HepG2 (cell line): ENCODE data around the gene ETFA. TPM values are rescaled to one million over a fixed set of nuclear protein-coding genes. Genes with fewer than 3 reads are reported as not detected.

ENCODE experiments used
- ARID5B ChIP-seq: IDR thresholded peaks from 2 replicates; pipeline ENCODE4 v1.4.0; 2020; ENCODE audit warnings: mild to moderate bottlenecking, missing genetic modification reagents
- ATF1 ChIP-seq: IDR thresholded peaks from 2 replicates; pipeline ENCODE4 v1.6.1; 2016; ENCODE audit warnings: mild to moderate bottlenecking, control low read depth
- CEBPZ ChIP-seq: IDR thresholded peaks from 2 replicates; pipeline ENCODE4 v1.6.1; 2012; ENCODE audit warnings: low read length, improper control_type of control experiment
- DPF2 ChIP-seq: sonication (generic); formaldehyde crosslinking; IDR thresholded peaks from 2 replicates; pipeline ENCODE4 v1.4.0; 2020; ENCODE audit warnings: mild to moderate bottlenecking, low read depth, missing genetic modification reagents, borderline replicate concordance
- ELF1 ChIP-seq: sonication (generic); formaldehyde crosslinking; IDR thresholded peaks from 2 replicates; pipeline ENCODE4 v1.4.0; 2020; ENCODE audit warnings: missing genetic modification reagents
- GFI1 ChIP-seq: sonication (generic); formaldehyde crosslinking; IDR thresholded peaks from 2 replicates; pipeline ENCODE4 v1.5.0; 2020; ENCODE audit warnings: missing genetic modification reagents, mild to moderate bottlenecking, borderline replicate concordance
- JUND ChIP-seq: sonication (generic); formaldehyde crosslinking; IDR thresholded peaks from 2 replicates; pipeline ENCODE4 v1.8.0; 2022; ENCODE audit warnings: mild to moderate bottlenecking, missing genetic modification reagents
- KDM1A ChIP-seq: IDR thresholded peaks from 2 replicates; pipeline ENCODE4 v1.6.1; 2016; ENCODE audit warnings: missing compliant biosample characterization
- KLF16 ChIP-seq, 2 experiments: sonication (generic) in 1 of 2; formaldehyde crosslinking in 1 of 2; IDR thresholded peaks; 2 replicates each; pipeline versions ENCODE4 v1.6.1 to v1.8.0; 2016 to 2023; ENCODE audit warnings: missing genetic modification reagents in 2 of 2, missing compliant biosample characterization in 1 of 2
- MEIS2 ChIP-seq: sonication (generic); formaldehyde crosslinking; IDR thresholded peaks from 2 replicates; pipeline ENCODE4 v1.9.0; 2021; ENCODE audit warnings: mild to moderate bottlenecking, missing genetic modification reagents
- MIXL1 ChIP-seq: IDR thresholded peaks from 2 replicates; pipeline ENCODE4 v1.6.1; 2016
- NR2C2 ChIP-seq: sonication (generic); formaldehyde crosslinking; IDR thresholded peaks from 2 replicates; pipeline ENCODE4 v1.4.0; 2020; ENCODE audit warnings: missing genetic modification reagents, mild to moderate bottlenecking, moderate library complexity, borderline replicate concordance
- PATZ1 ChIP-seq: sonication (generic); formaldehyde crosslinking; IDR thresholded peaks from 2 replicates; pipeline ENCODE4 v1.4.0; 2020; ENCODE audit warnings: missing genetic modification reagents
- YEATS2 ChIP-seq: sonication (generic); formaldehyde crosslinking; IDR thresholded peaks from 2 replicates; pipeline ENCODE4 v1.4.0; 2020; ENCODE audit warnings: missing genetic modification reagents, borderline replicate concordance
- YEATS4 ChIP-seq: sonication (generic); formaldehyde crosslinking; IDR thresholded peaks from 2 replicates; pipeline ENCODE4 v1.4.0; 2020; ENCODE audit warnings: missing genetic modification reagents, borderline replicate concordance
- ZBTB14 ChIP-seq: sonication (generic); formaldehyde crosslinking; IDR thresholded peaks from 2 replicates; pipeline ENCODE4 v1.4.0; 2020; ENCODE audit warnings: missing genetic modification reagents
- ZKSCAN1 ChIP-seq: fragments of 150-350 bp; IDR thresholded peaks from 2 replicates; pipeline ENCODE4 v1.6.1; 2014; ENCODE audit warnings: low read length
- ZNF17 ChIP-seq: sonication (generic); formaldehyde crosslinking; IDR thresholded peaks from 2 replicates; pipeline ENCODE4 v1.5.0; 2020; ENCODE audit warnings: mild to moderate bottlenecking, missing genetic modification reagents
- polyA plus RNA-seq, 8 experiments: library from polyadenylated mRNA; depleted of rRNA in 3 of 8; stranded (reverse) in 7 of 8; unstranded in 1 of 8; fragments of >200 nt; fragmentation: Illumina TruSeq in 4 of 8; extraction: Trizol in 4 of 8; gene quantifications; 2 replicates each; pipeline versions ENCODE4 v1.2.1 to v1.2.3, GENCODE V29; 2011 to 2016; ENCODE audit warnings: low read depth in 4 of 8, missing spikeins in 1 of 8, mixed read lengths in 1 of 8; ENCODE audit not compliant: insufficient read depth in 1 of 8
- total RNA-seq, 5 experiments: library from RNA; depleted of rRNA; stranded (reverse); fragments of >200 nt; fragmentation: Illumina TruSeq; extraction: Trizol; gene quantifications; 2 replicates each; pipeline ENCODE4 v1.2.3, GENCODE V29; 2016; ENCODE audit warnings: low read depth in 1 of 5

The ETFA gene
- total and polyA plus RNA-seq, 2 of the 13 experiments (the other 11 are each of a cell fraction or from before 2014, with no cell fraction given), result 291 to 396 TPM

- TF ChIP-seq GFI1 (CRISPR knock-in tag), result 0 out of 2 replicates have a peak, but pooled peaks have one; percentile 37
- TF ChIP-seq CEBPZ, result no peak
- peak; percentile 69 for TF ChIP-seq JUND (CRISPR knock-in tag)
- no peak for TF ChIP-seq ATF1 (CRISPR knock-in tag)
- no peak for TF ChIP-seq ZKSCAN1
- 0 out of 2 replicates have a peak, but pooled peaks have one; percentile 43 for TF ChIP-seq MEIS2 (CRISPR knock-in tag)
- peak; percentile 79 for TF ChIP-seq ARID5B
- TF ChIP-seq DPF2 (CRISPR knock-in tag), result 0 out of 2 replicates have a peak, but pooled peaks have one; percentile 30
- TF ChIP-seq YEATS4 (CRISPR knock-in tag), result peak; percentile 29; the same call in 1 of the 2 replicates
- TF ChIP-seq ELF1 (CRISPR knock-in tag), result peak; percentile 35; the same call in 1 of the 2 replicates
- TF ChIP-seq ZNF17 (CRISPR knock-in tag), result no peak
- TF ChIP-seq YEATS2, result 0 out of 2 replicates have a peak, but pooled peaks have one; percentile 48
- 0 out of 4 replicates have a peak, but pooled peaks of 1 of the 2 experiments have one; percentile 59 for TF ChIP-seq KLF16 (CRISPR knock-in tag; IDR thresholded peaks at IDR 0.05)
- 0 out of 2 replicates have a peak, but pooled peaks have one; percentile 10 for TF ChIP-seq NR2C2 (CRISPR knock-in tag)
- TF ChIP-seq ZBTB14 (CRISPR knock-in tag), result no peak
- TF ChIP-seq MIXL1 (CRISPR knock-in tag), result peak; percentile 64; the same call in 1 of the 2 replicates
- peak; percentile 93 for TF ChIP-seq PATZ1 (CRISPR knock-in tag)
- 0 out of 2 replicates have a peak, but pooled peaks have one; percentile 14 for TF ChIP-seq KDM1A
These were observed 114.7 kb downstream of the ETFA start (continued) for GRCh38 chr15:76196269-76197231.
